ENCODE measurements around the gene PEX12. TPM values are rescaled to one million over a fixed set of nuclear protein-coding genes. Genes with fewer than 3 reads are reported as not detected.

PEX12 gene
- total and polyA plus RNA-seq, 7 donors = 0.92 to 10.4 (median 4.6) TPM

- Histone ChIP-seq H3K36me3 (peaks cover 10 to 77% (median 28%) of the 10 kb centered on the region in 4 donors), H3K4me3 (no peak overlapping the region), H3K9me3 (no peaks in the 10 kb centered on the region), H3K27ac (no peak overlapping the region), H3K27me3 (no peaks in the 10 kb centered on the region), H3K4me1 (peaks cover 0 to 10% (median 2%) of the 10 kb centered on the region in 4 donors)
- WGBS, 2 donors = 94 to 95% methylated on average over 54 of the region's 54 CpGs
- intact Hi-C loops (cut with DNase I) = no loop called here
- DNase-seq = no peak
- TF ChIP-seq POLR2AphosphoS5 (IDR thresholded peaks at IDR 0.05) (no peak), EP300 (IDR thresholded peaks at IDR 0.05) (no peak), CTCF (IDR thresholded peaks at IDR 0.05) (no peak), POLR2A (IDR thresholded peaks at IDR 0.05) (no peak)
These were observed 18.3 kb upstream of the PEX12 start for GRCh38 chr17:35596530-35597233.

DNA sequence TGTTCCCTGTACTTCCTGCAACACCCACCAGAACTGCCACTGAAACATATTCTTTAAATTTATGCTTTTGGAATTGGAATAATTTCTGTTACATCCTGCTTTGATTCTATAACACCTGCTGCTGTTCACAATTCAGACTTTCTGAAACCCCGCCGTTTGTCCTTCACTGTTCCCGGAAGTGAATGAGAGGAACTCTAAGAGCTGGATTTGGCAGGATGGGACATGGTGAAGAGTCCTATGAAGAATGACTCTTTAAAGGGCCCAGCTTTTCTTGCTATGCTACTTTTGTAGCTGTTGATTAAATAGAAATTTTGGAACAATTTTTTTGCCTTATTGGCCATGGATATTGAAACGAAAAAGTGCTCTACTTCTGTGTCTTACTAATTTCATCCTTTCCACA, 17.7 kb upstream of the PEX12 start:
- DNase-seq = no peak
- 89 to 92% methylated on average over 4 of the region's 4 CpGs for WGBS, 2 donors
- Histone ChIP-seq H3K27ac (no peak overlapping the region), H3K4me3 (no peak overlapping the region), H3K36me3 (peaks cover 10 to 71% (median 26%) of the 10 kb centered on the region in 4 donors), H3K27me3 (no peaks in the 10 kb centered on the region), H3K4me1 (peaks cover 0 to 15% (median 5%) of the 10 kb centered on the region in 4 donors), H3K9me3 (no peaks in the 10 kb centered on the region)
- intact Hi-C loops (cut with DNase I) = no loop called here
- TF ChIP-seq POLR2A (IDR thresholded peaks at IDR 0.05) = no peak
- no peak for TF ChIP-seq EP300 (IDR thresholded peaks at IDR 0.05)
- no peak for TF ChIP-seq CTCF (IDR thresholded peaks at IDR 0.05)
- TF ChIP-seq POLR2AphosphoS5 (IDR thresholded peaks at IDR 0.05) = no peak

- intact Hi-C loops (cut with DNase I) = loop anchor here (5.0 kb wide), 1 partner anchor 219 kb away; the partner anchor contains the start of gene TAF15
- Histone ChIP-seq H3K27ac (peak overlapping the region; percentile 88 to 95 (median 90)), H3K4me3 (peak overlapping the region; percentile 77 to 92 (median 82)), H3K36me3 (no peaks in the 10 kb centered on the region), H3K4me1 (peaks cover 3 to 40% (median 31%) of the 10 kb centered on the region in 4 donors), H3K27me3 (no peaks in the 10 kb centered on the region), H3K9me3 (no peaks in the 10 kb centered on the region)
- 39 to 63% methylated on average over 12 of the region's 12 CpGs for WGBS, 2 donors
- no peak for TF ChIP-seq EP300 (IDR thresholded peaks at IDR 0.05)
- no peak for TF ChIP-seq POLR2A (IDR thresholded peaks at IDR 0.05)
- no peak for TF ChIP-seq CTCF (IDR thresholded peaks at IDR 0.05)
- no peak for TF ChIP-seq POLR2AphosphoS5 (IDR thresholded peaks at IDR 0.05)
- no peak for DNase-seq
These were observed 10.0 kb upstream of the PEX12 start for GRCh38 chr17:35588196-35588920.

DNA sequence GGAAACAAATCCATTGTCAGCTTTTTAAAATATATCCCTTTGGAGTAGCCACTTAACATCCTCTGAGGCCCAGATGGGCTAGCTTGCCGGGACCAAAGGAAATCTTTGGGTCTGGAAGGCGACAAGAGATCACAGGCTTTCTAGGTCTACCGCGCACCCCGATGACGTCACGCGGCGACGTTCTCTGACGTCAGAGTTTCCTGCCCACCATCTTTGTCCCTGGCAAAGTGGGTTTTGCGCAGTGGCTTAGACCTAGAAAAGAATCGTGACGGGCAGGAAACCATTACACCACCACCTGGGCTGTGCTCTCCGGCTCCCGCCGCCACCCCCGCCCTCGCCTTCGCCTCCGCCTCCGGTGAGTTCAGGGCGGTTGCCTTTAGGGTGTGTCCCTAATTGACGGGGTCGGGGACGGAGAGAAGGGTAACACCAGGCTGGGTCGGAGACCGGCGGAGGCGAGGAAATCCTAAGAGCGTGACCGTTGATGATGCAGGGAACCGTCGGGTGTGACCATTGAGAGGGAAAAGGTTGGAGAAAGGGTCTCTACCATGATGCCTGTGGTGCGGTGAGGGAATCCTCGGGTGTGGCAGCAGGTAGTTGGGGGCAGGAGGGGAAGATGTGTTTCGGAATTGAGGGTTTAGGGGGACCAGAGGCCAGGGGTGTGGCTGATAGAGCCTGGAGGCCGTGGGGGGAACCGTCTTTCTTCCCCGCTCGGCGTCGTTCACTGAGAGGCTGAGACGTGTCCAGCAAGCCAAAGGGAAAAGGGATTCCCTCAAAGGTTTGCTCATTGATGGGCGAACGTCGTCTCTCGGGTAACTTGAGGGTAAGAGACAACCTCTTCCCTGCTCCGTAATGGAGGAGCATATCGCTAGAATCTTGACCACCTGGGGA, 8.9 kb upstream of the PEX12 start, which contains the start of gene AP2B1:
TSS of gene AP2B1 (plus strand) at position 249 of the 888 bp plus-strand sequence. CDS start 6,709 bp downstream, outside the sequence.
- WGBS, 2 donors = 0% methylated on average over 50 of the region's 50 CpGs
- Histone ChIP-seq H3K27me3 (no peaks in the 10 kb centered on the region), H3K4me3 (peak within 1 kb of the TSS; percentile 77 to 92 (median 82)), H3K27ac (peak within 1 kb of the TSS; percentile 88 to 95 (median 90)), H3K36me3 (no peaks in the 10 kb centered on the region), H3K9me3 (no peaks in the 10 kb centered on the region), H3K4me1 (peaks cover 3 to 40% (median 29%) of the 10 kb centered on the region in 4 donors)
- intact Hi-C loops (cut with DNase I) = loop anchor here (5.0 kb wide), 1 partner anchor 220 kb away; the partner anchor contains the start of gene TAF15
- DNase-seq = peak; percentile 97
- peak in 1 of 4 donors; percentile 56 for TF ChIP-seq EP300 (IDR thresholded peaks at IDR 0.05)
- no peak for TF ChIP-seq CTCF (IDR thresholded peaks at IDR 0.05)
- peak; percentile 56 to 58 for TF ChIP-seq POLR2A (IDR thresholded peaks at IDR 0.05)
- TF ChIP-seq POLR2AphosphoS5 (IDR thresholded peaks at IDR 0.05) = peak; percentile 77 to 94 (median 88)
